ENCODE measurements around the gene ICA1.
"Not testable (repeated sequence)": the region's sequence is repeated elsewhere in the genome, so short reads cannot be mapped to it uniquely, and the experiment has no call there.

The ICA1 gene

DNA sequence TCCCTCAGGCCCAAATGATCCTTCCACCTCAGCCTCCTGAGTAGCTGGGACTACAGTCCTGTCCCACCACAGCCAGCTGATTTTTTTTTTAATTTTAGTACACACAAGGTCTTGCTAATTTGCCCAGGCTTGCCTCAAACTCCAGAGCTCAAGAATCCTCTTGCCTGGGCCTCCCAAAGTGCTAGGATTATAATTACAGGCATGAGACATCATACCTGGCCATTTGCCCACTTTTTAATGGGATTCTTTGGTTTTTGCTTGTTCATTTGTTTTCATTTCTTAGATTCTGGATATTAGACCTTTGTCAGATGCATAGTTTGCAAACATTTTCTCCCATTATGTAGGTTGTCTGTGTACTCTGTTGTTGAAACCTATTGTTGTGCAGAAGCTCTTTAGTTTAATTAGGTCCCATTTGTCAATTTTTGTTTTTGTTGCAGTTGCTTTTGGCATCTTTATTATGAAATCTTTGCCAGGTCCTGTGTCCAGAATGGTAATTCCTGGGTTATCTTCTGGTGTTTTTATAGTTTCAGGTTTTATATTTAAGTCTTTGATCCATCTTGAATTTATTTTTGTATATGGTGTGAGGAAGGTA is 198.2 kb downstream of the ICA1 start:
- no peak overlapping the region for H3K27ac Mint-ChIP-seq (ENCODE audit: low read depth)
- ATAC-seq (replicated peaks; ENCODE audit: extremely low read depth, poor library complexity, severe bottlenecking) = no peak
- H3K36me3 Mint-ChIP-seq (ENCODE audit: insufficient read depth) = peaks cover 24% of the 10 kb centered on the region
- H3K27me3 Mint-ChIP-seq = no peaks in the 10 kb centered on the region
- no peak overlapping the region for H3K4me3 Mint-ChIP-seq
- DNase-seq (ENCODE audit: low spot score in 2 of 2) = no peak
- H3K4me1 Mint-ChIP-seq = peaks cover 59% of the 10 kb centered on the region
- H3K9me3 Mint-ChIP-seq = no peaks in the 10 kb centered on the region

DNA sequence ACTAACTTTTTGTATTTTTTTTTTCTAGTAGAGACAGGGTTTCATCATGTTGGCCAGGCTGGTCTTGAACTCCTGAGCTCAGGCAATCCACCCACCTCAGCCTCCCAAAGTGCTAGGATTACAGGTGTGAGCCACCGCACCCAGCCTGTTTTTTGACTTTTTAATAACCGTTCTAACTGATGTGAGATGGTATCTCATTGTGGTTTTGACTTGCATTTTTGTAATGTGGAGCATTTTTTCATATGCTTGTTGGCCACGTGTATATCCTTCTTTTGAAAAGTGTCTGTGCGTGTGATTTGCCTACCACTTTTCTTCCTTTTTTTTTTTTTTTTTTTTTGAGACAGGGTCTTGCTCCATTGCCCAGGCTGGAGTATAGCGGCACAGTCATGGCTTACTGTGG is 198.7 kb downstream of the ICA1 start:
- H3K36me3 Mint-ChIP-seq (ENCODE audit: insufficient read depth) = peaks cover 25% of the 10 kb centered on the region
- H3K9me3 Mint-ChIP-seq; ATAC-seq (replicated peaks; ENCODE audit: extremely low read depth, poor library complexity, severe bottlenecking); H3K27me3 Mint-ChIP-seq; H3K4me3 Mint-ChIP-seq; DNase-seq (ENCODE audit: low spot score in 2 of 2): not testable (repeated sequence)
- H3K27ac Mint-ChIP-seq (ENCODE audit: low read depth) = peak overlapping the region; percentile 13
- H3K4me1 Mint-ChIP-seq = peaks cover 56% of the 10 kb centered on the region
